LHCN-M2 (cell line): ENCODE data around the gene DAGLB. TPM values are rescaled to one million over a fixed set of nuclear protein-coding genes. Genes with fewer than 3 reads are reported as not detected.
A peak's percentile ranks its signal among the peaks of the same experiment; 100 is the strongest.

Source experiments
- DNase-seq: peaks from one replicate; pipeline ENCODE4 v3.0.0-alpha.2; 2012; ENCODE audit warnings: low read depth
- total RNA-seq: library from RNA; depleted of rRNA; stranded (reverse); fragments of >200 nt; gene quantifications from 2 replicates; pipeline ENCODE4 v1.2.3, GENCODE V29; 2014; rRNA removed

DAGLB gene
- total RNA-seq, 1 experiment from 2014 or later = 23.6 TPM

GRCh38 chr7:6376820-6377219, 70.9 kb downstream of the DAGLB start:
- DNase-seq = no peak

DNA sequence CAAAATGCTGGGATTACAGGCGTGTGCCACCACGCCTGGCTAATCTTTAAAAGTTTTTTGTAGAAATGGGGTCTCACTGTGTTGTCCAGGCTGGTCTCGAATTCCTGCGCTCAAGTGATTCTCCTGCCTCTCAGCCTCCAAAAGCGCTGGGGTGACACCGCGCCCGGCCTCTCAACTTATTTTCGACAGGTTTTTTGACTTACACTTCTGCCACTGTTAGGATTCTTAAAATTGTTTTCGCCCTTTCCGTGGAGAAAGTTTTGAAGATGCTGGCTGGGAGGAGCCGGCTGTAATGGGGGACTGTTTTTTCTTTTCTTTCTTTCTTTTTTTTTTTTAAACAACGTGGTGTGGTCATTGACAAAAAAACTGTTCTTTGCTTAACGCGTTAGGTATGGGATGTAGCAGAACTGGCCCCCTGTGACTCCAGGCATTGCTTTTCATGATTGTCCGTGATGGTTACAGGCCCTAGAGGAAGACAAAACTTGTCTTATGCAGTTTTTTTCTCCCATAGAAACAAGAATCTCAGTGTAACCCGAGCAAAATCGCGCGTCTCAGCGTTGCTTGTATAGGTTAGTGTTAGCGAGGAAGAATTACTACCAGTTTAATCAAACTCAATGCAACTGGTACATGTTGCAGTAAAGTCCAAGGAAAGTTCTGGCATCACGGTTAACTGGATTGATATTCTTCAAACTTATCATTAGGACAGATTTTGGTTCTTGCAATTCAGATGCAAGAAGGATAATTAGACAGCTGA, 72.2 kb downstream of the DAGLB start:
- DNase-seq = peak; percentile 44

- DNase-seq = peak; percentile 53
Measured at GRCh38 chr7:6367701-6368211, 80.0 kb downstream of the DAGLB start.

- DNase-seq = no peak
Measured at GRCh38 chr7:6365451-6365850, 82.3 kb downstream of the DAGLB start.

- no peak for DNase-seq
Measured at GRCh38 chr7:6360841-6361240, 86.9 kb downstream of the DAGLB start.

GRCh38 chr7:6359734-6360133, 88.0 kb downstream of the DAGLB start:
- no peak for DNase-seq

Other genes with a start within 250 kb of the DAGLB start
- gene CYTH3, start 175.3 kb downstream of the DAGLB start, total RNA-seq = 23.9 and 32.7 TPM in 2 replicates
- gene FAM220A, start 99.0 kb downstream of the DAGLB start, total RNA-seq = 18.1 and 22.0 TPM in 2 replicates
- gene RAC1, start 73.4 kb downstream of the DAGLB start, total RNA-seq = 102 and 131 TPM in 2 replicates
- 212 and 239 TPM in 2 replicates for gene KDELR2, start 36.2 kb upstream of the DAGLB start, total RNA-seq
- gene GRID2IP, start 103.5 kb upstream of the DAGLB start, total RNA-seq = not detected in 2 replicates
- gene ZDHHC4, start 129.5 kb upstream of the DAGLB start, total RNA-seq = 75.4 and 84.8 TPM in 2 replicates
- 24.6 and 24.7 TPM in 2 replicates for gene INTS15, start 142.1 kb upstream of the DAGLB start, total RNA-seq
- gene ZNF853, start 167.7 kb upstream of the DAGLB start, total RNA-seq = 0.38 and 0.69 TPM in 2 replicates
- gene ZNF316, start 189.4 kb upstream of the DAGLB start, total RNA-seq = 25.0 and 25.3 TPM in 2 replicates